MM.1S (cell line): ENCODE data around the gene SLC25A22.

Experiments
- CTCF ChIP-seq: fragments of 300-600 bp; sonication (generic); IDR thresholded peaks from 2 replicates; pipeline ENCODE4 v1.5.1; 2016; ENCODE audit warnings: antibody characterized with exemption, low read length, mixed read lengths
- EZH2 ChIP-seq: fragments of 300-600 bp; sonication (generic); optimal IDR thresholded peaks from 2 replicates; pipeline ENCODE3; 2017; ENCODE audit warnings: low read depth, mild to moderate bottlenecking, antibody characterized with exemption, low read length, mixed read lengths
- EZH2phosphoT487 ChIP-seq: fragments of 300-600 bp; sonication (generic); IDR thresholded peaks from 2 replicates; pipeline ENCODE4 v1.6.1; 2018; ENCODE audit warnings: antibody characterized with exemption, low read length

- TF ChIP-seq EZH2: no peak
- no peak for TF ChIP-seq CTCF
- TF ChIP-seq EZH2phosphoT487: no peak
Measured at GRCh38 chr11:783581-784015, 14.5 kb downstream of the SLC25A22 start.
